ENCODE measurements around the gene GIT2. TPM values are rescaled to one million over a fixed set of nuclear protein-coding genes. Genes with fewer than 3 reads are reported as not detected.

GIT2 gene
- total RNA-seq, 1 donor from 2014 or later = 50.5 TPM

GRCh38 chr12:109943811-109944210 is 52.4 kb downstream of the GIT2 start:
- Histone ChIP-seq H3K9me3 (replicated peaks) (no peaks in the 10 kb centered on the region), H3K4me3 (no peak overlapping the region), H3K36me3 (peaks cover 31% of the 10 kb centered on the region), H3K27ac (replicated peaks) (peak overlapping the region; percentile 86), H3K4me1 (peaks cover 49% of the 10 kb centered on the region), H3K27me3 (ENCODE audit: low read depth) (no peaks in the 10 kb centered on the region)
- TF ChIP-seq CTCF (IDR thresholded peaks at IDR 0.05; ENCODE audit: borderline replicate concordance) = no peak
- DNase-seq = no peak
- intact Hi-C loops (cut with micrococcal nuclease) = no loop called here

- Histone ChIP-seq H3K4me3 (no peak overlapping the region), H3K27me3 (ENCODE audit: low read depth) (no peaks in the 10 kb centered on the region), H3K4me1 (peaks cover 28% of the 10 kb centered on the region), H3K27ac (replicated peaks) (no peak overlapping the region), H3K9me3 (replicated peaks) (no peaks in the 10 kb centered on the region), H3K36me3 (peaks cover 60% of the 10 kb centered on the region)
- no peak for TF ChIP-seq CTCF (IDR thresholded peaks at IDR 0.05; ENCODE audit: borderline replicate concordance)
- DNase-seq = no peak
- intact Hi-C loops (cut with micrococcal nuclease) = no loop called here
Measured at GRCh38 chr12:109940339-109940923, 55.7 kb downstream of the GIT2 start.

- Histone ChIP-seq H3K4me1 (peaks cover 19% of the 10 kb centered on the region), H3K4me3 (no peak overlapping the region), H3K9me3 (replicated peaks) (no peaks in the 10 kb centered on the region), H3K36me3 (peaks cover 69% of the 10 kb centered on the region), H3K27me3 (ENCODE audit: low read depth) (no peaks in the 10 kb centered on the region), H3K27ac (replicated peaks) (no peak overlapping the region)
- intact Hi-C loops (cut with micrococcal nuclease) = no loop called here
- no peak for DNase-seq
- no peak for TF ChIP-seq CTCF (IDR thresholded peaks at IDR 0.05; ENCODE audit: borderline replicate concordance)
Measured at GRCh38 chr12:109939504-109939903, 56.7 kb downstream of the GIT2 start.

GRCh38 chr12:109938947-109939346 is 57.2 kb downstream of the GIT2 start:
- peaks cover 14% of the 10 kb centered on the region for H3K4me1 ChIP-seq
- H3K4me3 ChIP-seq = no peak overlapping the region
- H3K9me3 ChIP-seq (replicated peaks) = no peaks in the 10 kb centered on the region
- H3K27ac ChIP-seq (replicated peaks) = no peak overlapping the region
- intact Hi-C loops (cut with micrococcal nuclease) = no loop called here
- peaks cover 74% of the 10 kb centered on the region for H3K36me3 ChIP-seq
- TF ChIP-seq CTCF (IDR thresholded peaks at IDR 0.05; ENCODE audit: borderline replicate concordance) = no peak
- no peaks in the 10 kb centered on the region for H3K27me3 ChIP-seq (ENCODE audit: low read depth)
- no peak for DNase-seq

GRCh38 chr12:109937371-109937770 is 58.8 kb downstream of the GIT2 start:
- Histone ChIP-seq H3K36me3 (peaks cover 83% of the 10 kb centered on the region), H3K27ac (replicated peaks) (peak overlapping the region; percentile 53), H3K27me3 (ENCODE audit: low read depth) (no peaks in the 10 kb centered on the region), H3K4me1 (peaks cover 29% of the 10 kb centered on the region), H3K4me3 (no peak overlapping the region), H3K9me3 (replicated peaks) (no peaks in the 10 kb centered on the region)
- intact Hi-C loops (cut with micrococcal nuclease) = no loop called here
- DNase-seq = no peak
- TF ChIP-seq CTCF (IDR thresholded peaks at IDR 0.05; ENCODE audit: borderline replicate concordance) = no peak
